SK-N-MC (cell line): ENCODE results near the gene IL19.

Experiments
- EZH2 ChIP-seq: fragments of 200-600 bp; sonication (generic); IDR thresholded peaks from one replicate; pipeline ENCODE4 v1.6.1; 2017; ENCODE audit warnings: antibody characterized with exemption
- POLR2AphosphoS5 ChIP-seq: IDR thresholded peaks from 2 replicates; pipeline ENCODE4 v1.6.1; 2012; ENCODE audit warnings: mild to moderate bottlenecking, low read depth, low read length, borderline replicate concordance

DNA sequence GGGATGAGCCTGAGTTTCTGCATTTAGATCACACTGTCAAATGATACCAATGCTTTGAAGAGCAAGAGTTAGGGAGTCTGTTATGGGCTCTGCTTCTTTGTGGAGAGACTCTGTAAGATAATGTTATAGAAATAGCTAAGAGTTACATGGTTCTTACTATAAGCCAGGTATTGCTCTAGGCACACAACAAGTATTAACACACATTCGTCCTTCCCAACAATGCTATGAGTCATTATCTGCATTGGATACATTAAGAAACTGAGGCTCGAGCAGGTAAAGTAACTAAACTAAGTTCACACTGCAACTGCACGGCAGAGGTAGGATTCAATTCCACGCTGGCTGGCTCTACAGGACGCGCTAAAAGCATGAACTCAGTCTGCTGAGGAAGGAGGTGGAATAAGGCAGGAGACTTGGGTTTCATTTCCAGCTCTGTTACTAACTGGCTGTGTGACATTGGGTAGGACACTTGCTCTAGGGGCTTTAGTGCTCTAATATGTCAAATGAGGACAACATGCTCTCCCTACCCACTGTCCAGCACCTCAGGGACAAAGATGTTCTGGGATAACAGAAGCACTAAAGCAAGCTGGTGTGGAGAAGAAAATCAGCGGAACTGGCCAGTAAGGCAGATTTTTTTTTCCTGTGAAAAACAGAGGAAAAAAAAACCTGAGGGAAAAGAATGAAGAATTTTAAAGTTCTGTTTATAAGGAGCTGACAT is 71.2 kb downstream of the IL19 start:
- TF ChIP-seq EZH2 (no peak), POLR2AphosphoS5 (no peak)
